CD14-positive monocyte (primary cell): ENCODE measurements around the gene BCL2L11. TPM values are rescaled to one million over a fixed set of nuclear protein-coding genes. Genes with fewer than 3 reads are reported as not detected.

ENCODE experiments used
- DNase-seq, 3 donors: peaks; one replicate each; pipeline ENCODE4 v3.0.0-alpha.2; 2011 to 2022
- H2AFZ ChIP-seq: 2 replicates; pipeline ENCODE4 v1.6.0; 2012; ENCODE audit warnings: mild to moderate bottlenecking, low read depth, low read length, inconsistent platforms; ENCODE audit not compliant: insufficient read depth, poor library complexity, severe bottlenecking
- H3K27ac ChIP-seq, 2 donors: 1 replicate in 1 of 2; 2 replicates in 1 of 2; pipeline ENCODE4 v1.5.1; 2012 to 2013; ENCODE audit warnings: low read length in 2 of 2, control low read depth in 1 of 2, inconsistent platforms in 1 of 2, low read depth in 1 of 2, mild to moderate bottlenecking in 1 of 2
- H3K27me3 ChIP-seq, 2 donors: one replicate each; pipeline versions ENCODE4 v1.6.0 to v1.6.1; 2011 to 2013; ENCODE audit warnings: low read length in 2 of 2; ENCODE audit not compliant: control insufficient read depth in 2 of 2, insufficient read depth in 2 of 2
- H3K36me3 ChIP-seq, 2 donors: replicated peaks in 1 of 2; 1 replicate in 1 of 2; 2 replicates in 1 of 2; pipeline versions ENCODE4 v1.5.1 to v1.6.1; 2012 to 2013; ENCODE audit warnings: low read length in 2 of 2, control low read depth in 1 of 2, inconsistent platforms in 1 of 2, mild to moderate bottlenecking in 1 of 2; ENCODE audit not compliant: insufficient read depth in 2 of 2, control insufficient read depth in 1 of 2
- H3K4me1 ChIP-seq, 2 donors: 1 replicate in 1 of 2; 2 replicates in 1 of 2; pipeline versions ENCODE4 v1.5.1 to v1.6.1; 2012 to 2013; ENCODE audit warnings: low read length in 2 of 2, control low read depth in 1 of 2, inconsistent platforms in 1 of 2, mild to moderate bottlenecking in 1 of 2, moderate library complexity in 1 of 2; ENCODE audit not compliant: insufficient read depth in 2 of 2, control insufficient read depth in 1 of 2
- H3K4me2 ChIP-seq: replicated peaks from 2 replicates; pipeline ENCODE3; 2012; ENCODE audit warnings: low read length, moderate library complexity, mild to moderate bottlenecking; ENCODE audit not compliant: poor library complexity, severe bottlenecking; ENCODE audit errors: extremely low read depth
- H3K4me3 ChIP-seq, 3 experiments: fragments of 200-600 bp in 1 of 3; sonication (generic) in 1 of 3; replicated peaks in 1 of 3; 1 replicate in 2 of 3; 2 replicates in 1 of 3; pipeline ENCODE4 v1.5.1; 2011 to 2013; ENCODE audit warnings: low read length in 3 of 3, mild to moderate bottlenecking in 3 of 3, control low read depth in 2 of 3, low read depth in 2 of 3, inconsistent platforms in 1 of 3, moderate library complexity in 1 of 3
- H3K79me2 ChIP-seq: 2 replicates; pipeline ENCODE4 v1.6.0; 2012; ENCODE audit warnings: mild to moderate bottlenecking, control low read depth, inconsistent platforms, low read length, moderate library complexity; ENCODE audit not compliant: insufficient read depth
- H3K9ac ChIP-seq: 2 replicates; pipeline ENCODE4 v1.6.0; 2017; ENCODE audit warnings: low read length, mild to moderate bottlenecking; ENCODE audit not compliant: insufficient read depth, poor library complexity, severe bottlenecking
- H3K9me3 ChIP-seq, 2 donors: replicated peaks in 1 of 2; 1 replicate in 1 of 2; 2 replicates in 1 of 2; pipeline versions ENCODE4 v1.5.1 to v1.6.1; 2012 to 2013; ENCODE audit warnings: low read length in 2 of 2, control low read depth in 1 of 2; ENCODE audit not compliant: control insufficient read depth in 1 of 2, insufficient read depth in 1 of 2
- H4K20me1 ChIP-seq: 2 replicates; pipeline ENCODE4 v1.6.0; 2012; ENCODE audit warnings: mild to moderate bottlenecking, low read length, control low read depth, moderate library complexity; ENCODE audit not compliant: insufficient read depth
- H3K27ac Mint-ChIP-seq, 7 donors: one replicate each; pipeline ENCODE4 v1.8.0; 2020; ENCODE audit warnings: mild to moderate bottlenecking in 7 of 7, mixed read lengths in 7 of 7, moderate library complexity in 6 of 7, inconsistent platforms in 2 of 7
- H3K27me3 Mint-ChIP-seq, 3 donors: one replicate each; pipeline ENCODE4 v1.8.0; 2021 to 2022; ENCODE audit warnings: low read depth in 3 of 3, mild to moderate bottlenecking in 3 of 3, mixed read lengths in 3 of 3, moderate library complexity in 3 of 3, inconsistent platforms in 1 of 3
- H3K36me3 Mint-ChIP-seq, 2 donors: one replicate each; pipeline ENCODE4 v1.8.0; 2020; ENCODE audit warnings: mixed read lengths in 2 of 2, inconsistent platforms in 1 of 2, mild to moderate bottlenecking in 1 of 2
- H3K4me1 Mint-ChIP-seq: one replicate; pipeline ENCODE4 v1.8.0; 2020; ENCODE audit warnings: mild to moderate bottlenecking, mixed read lengths
- H3K4me3 Mint-ChIP-seq, 2 donors: one replicate each; pipeline ENCODE4 v1.8.0; 2020; ENCODE audit warnings: mild to moderate bottlenecking in 2 of 2, mixed read lengths in 2 of 2, moderate library complexity in 1 of 2
- H3K9me3 Mint-ChIP-seq, 7 donors: one replicate each; pipeline ENCODE4 v1.8.0; 2020 to 2022; ENCODE audit warnings: mixed read lengths in 7 of 7, mild to moderate bottlenecking in 6 of 7, moderate library complexity in 6 of 7, inconsistent platforms in 2 of 7
- CTCF ChIP-seq: fragments of 200-600 bp; IDR thresholded peaks from one replicate; pipeline ENCODE4 v1.8.0; 2022; ENCODE audit warnings: antibody characterized with exemption, mild to moderate bottlenecking
- WGBS: methylation state at CpG from one replicate; pipeline ENCODE4 v1.1.5; 2013; ENCODE audit warnings: missing lambda C conversion rate; ENCODE audit not compliant: insufficient coverage; 5-methylcytosine and 5-hydroxymethylcytosine counted together
- intact Hi-C, 2 donors: fragments of 100-400 bp; cut with micrococcal nuclease; formaldehyde crosslinking; loops; one replicate each; pipeline versions ENCODE4 v1.15.0 to v1.15.1; 2023
- polyA plus RNA-seq, 3 donors: library from polyadenylated mRNA; depleted of rRNA in 1 of 3; unstranded in 2 of 3; stranded (reverse) in 1 of 3; fragments of 300-500 nt in 2 of 3; fragments of >200 nt in 1 of 3; fragmentation: Illumina TruSeq in 2 of 3; gene quantifications; 1 replicate in 2 of 3; 2 replicates in 1 of 3; pipeline ENCODE4 v1.2.3, GENCODE V29; 2012 to 2021

Gene BCL2L11
- polyA plus RNA-seq, 3 donors, result 8.8 to 27.6 (median 20.4) TPM

- 95% methylated on average over 2 of the region's 5 CpGs for WGBS
- Mint-ChIP-seq H3K36me3 (no peaks in the 10 kb centered on the region), H3K4me3 (no peak overlapping the region), H3K4me1 (peaks cover 10% of the 10 kb centered on the region), H3K9me3 (no peaks in the 10 kb centered on the region), H3K27me3 (peaks cover 1 to 10% (median 1%) of the 10 kb centered on the region in 3 donors), H3K27ac (no peak overlapping the region)
- intact Hi-C loops, result no loop called here
- Histone ChIP-seq H3K4me1 (peaks cover 8 to 11% of the 10 kb centered on the region in 2 donors), H3K36me3 (no peaks in the 10 kb centered on the region), H3K4me3 (no peak overlapping the region), H2AFZ (no peak overlapping the region), H3K9ac (no peak overlapping the region), H3K9me3 (no peaks in the 10 kb centered on the region), H3K4me2 (no peak overlapping the region), H3K27ac (no peak overlapping the region), H3K79me2 (no peaks in the 10 kb centered on the region), H4K20me1 (no peaks in the 10 kb centered on the region), H3K27me3 (no peaks in the 10 kb centered on the region)
- DNase-seq, result no peak
- no peak for TF ChIP-seq CTCF
Observed at GRCh38 chr2:111191877-111192276, 71.2 kb downstream of the BCL2L11 start.

DNA sequence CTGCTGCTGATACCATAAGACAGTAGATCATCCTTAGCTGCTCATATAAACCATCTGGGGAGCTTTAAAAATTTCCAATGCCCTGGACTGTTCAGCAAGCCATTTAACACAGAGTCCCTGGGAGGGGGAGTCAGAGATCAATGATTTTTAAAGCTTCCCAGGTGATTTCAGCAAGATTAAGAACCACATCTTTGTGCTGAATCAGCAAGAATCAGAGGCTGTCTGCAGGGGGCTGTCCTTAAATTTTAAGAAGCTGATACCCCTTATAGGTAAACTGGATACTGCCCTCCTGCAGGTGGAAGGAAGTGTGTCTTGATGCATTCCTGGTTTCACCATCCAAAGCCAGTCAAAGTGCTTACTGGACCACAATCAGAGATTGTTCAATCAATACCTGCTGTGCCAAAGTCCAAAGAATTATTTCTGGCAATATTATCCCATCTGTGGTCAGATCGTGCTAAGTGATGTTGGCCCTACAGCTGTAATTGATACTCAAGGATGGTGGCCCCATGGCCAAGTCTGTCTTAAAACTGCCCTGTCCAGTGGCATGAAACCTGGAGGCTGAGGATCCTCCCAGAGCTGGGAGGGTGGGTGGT is 72.2 kb downstream of the BCL2L11 start:
- intact Hi-C loops, result no loop called here

More for the DNA sequence above, 72.2 kb downstream of the BCL2L11 start:
- Histone ChIP-seq H3K4me2 (no peak overlapping the region), H2AFZ (no peak overlapping the region), H4K20me1 (no peaks in the 10 kb centered on the region), H3K9ac (no peak overlapping the region), H3K4me1 (peaks cover 8 to 11% of the 10 kb centered on the region in 2 donors), H3K36me3 (no peaks in the 10 kb centered on the region), H3K27ac (no peak overlapping the region), H3K79me2 (no peaks in the 10 kb centered on the region), H3K4me3 (no peak overlapping the region), H3K27me3 (no peaks in the 10 kb centered on the region), H3K9me3 (no peaks in the 10 kb centered on the region)
- peaks cover 10% of the 10 kb centered on the region for H3K4me1 Mint-ChIP-seq
- peaks cover 1 to 10% (median 2%) of the 10 kb centered on the region in 3 donors for H3K27me3 Mint-ChIP-seq
- no CpG with 5 or more reads among the region's 1 CpG for WGBS
- H3K9me3 Mint-ChIP-seq, result no peaks in the 10 kb centered on the region
- TF ChIP-seq CTCF, result no peak
- no peak for DNase-seq
- H3K27ac Mint-ChIP-seq, result no peak overlapping the region
- H3K36me3 Mint-ChIP-seq, result no peaks in the 10 kb centered on the region
- H3K4me3 Mint-ChIP-seq, result no peak overlapping the region
